LNCAP (cell line): ENCODE results near the gene NFU1.

Experiments
- TF ChIP-seq, protein P1 (sequence below): fragments of 450-650 bp; IDR thresholded peaks from 2 replicates; pipeline ENCODE4 v1.5.1; 2017; ENCODE audit warnings: mild to moderate bottlenecking

Gene NFU1

DNA sequence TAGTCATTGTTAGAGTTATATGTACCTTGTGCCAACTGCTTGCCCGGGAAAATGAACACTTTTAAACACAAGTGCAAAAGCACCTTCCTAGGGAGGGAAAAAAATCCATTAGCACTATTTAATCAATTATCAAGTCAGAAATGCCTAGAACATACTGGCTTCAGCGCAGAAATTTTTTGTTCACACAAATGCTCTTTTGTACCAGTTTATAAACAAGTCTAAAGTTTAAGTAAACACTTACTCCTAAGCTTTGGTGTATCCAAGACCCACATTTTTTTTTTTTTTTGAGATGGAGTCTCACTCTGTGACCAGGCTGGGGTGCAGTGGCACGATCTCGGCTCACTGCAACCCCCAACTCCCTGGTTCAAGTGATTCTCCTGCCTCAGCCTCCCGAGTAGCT is 80.8 kb downstream of the NFU1 start:
- TF ChIP-seq, protein P1, sequence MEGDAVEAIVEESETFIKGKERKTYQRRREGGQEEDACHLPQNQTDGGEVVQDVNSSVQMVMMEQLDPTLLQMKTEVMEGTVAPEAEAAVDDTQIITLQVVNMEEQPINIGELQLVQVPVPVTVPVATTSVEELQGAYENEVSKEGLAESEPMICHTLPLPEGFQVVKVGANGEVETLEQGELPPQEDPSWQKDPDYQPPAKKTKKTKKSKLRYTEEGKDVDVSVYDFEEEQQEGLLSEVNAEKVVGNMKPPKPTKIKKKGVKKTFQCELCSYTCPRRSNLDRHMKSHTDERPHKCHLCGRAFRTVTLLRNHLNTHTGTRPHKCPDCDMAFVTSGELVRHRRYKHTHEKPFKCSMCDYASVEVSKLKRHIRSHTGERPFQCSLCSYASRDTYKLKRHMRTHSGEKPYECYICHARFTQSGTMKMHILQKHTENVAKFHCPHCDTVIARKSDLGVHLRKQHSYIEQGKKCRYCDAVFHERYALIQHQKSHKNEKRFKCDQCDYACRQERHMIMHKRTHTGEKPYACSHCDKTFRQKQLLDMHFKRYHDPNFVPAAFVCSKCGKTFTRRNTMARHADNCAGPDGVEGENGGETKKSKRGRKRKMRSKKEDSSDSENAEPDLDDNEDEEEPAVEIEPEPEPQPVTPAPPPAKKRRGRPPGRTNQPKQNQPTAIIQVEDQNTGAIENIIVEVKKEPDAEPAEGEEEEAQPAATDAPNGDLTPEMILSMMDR, result no peak

DNA sequence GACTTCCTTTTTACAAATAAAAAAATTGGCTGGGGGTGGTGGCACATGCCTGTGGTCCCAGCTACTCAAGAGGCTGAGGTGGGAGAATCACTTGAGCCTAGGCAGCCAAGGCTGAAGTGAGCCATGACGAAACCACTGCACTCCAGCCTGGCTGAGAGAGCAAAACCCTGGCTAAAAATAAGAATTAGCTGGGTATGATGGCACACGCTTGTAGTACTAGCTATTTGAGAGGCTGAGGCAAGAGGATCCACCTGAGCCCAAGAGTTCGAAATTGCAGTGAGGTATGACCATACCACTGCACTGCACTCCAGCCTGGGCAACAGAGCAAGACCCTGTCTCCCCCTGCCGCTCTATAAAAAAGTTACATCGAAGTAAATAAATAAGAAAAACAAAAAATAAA is 83.9 kb downstream of the NFU1 start:
- TF ChIP-seq, protein P1, result no peak

DNA sequence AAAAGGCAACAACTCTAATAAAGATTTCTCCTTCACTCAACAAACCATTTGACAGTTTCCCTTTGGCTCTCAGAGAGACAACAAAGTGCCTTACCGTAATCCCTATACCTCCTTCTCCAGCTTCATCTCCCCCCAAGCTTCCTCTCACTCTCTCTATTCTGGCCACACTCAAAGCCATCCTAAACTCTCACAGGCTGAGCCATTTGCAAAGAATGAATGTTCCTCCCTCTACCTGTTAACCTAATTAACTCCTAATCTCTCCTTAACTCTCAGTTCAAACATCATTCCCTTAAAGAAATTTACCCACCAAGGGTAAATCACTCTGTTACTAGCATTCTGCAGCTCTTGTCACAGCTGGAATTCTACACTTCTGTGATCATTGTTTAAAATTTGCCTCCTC is 88.5 kb downstream of the NFU1 start:
- TF ChIP-seq, protein P1, result no peak
